ENCODE data around the gene CST3. TPM values are rescaled to one million over a fixed set of nuclear protein-coding genes. Genes with fewer than 3 reads are reported as not detected.

CST3 gene
- total and polyA plus RNA-seq, 2 experiments from 2014 or later = 478 to 784 TPM

GRCh38 chr20:23598481-23598880 is 39.3 kb downstream of the CST3 start:
- Histone ChIP-seq H3K9me3 (ENCODE audit: low read depth) (no peaks in the 10 kb centered on the region), H3K4me3 (no peak overlapping the region), H3K79me2 (ENCODE audit: insufficient read depth) (no peaks in the 10 kb centered on the region), H3K27ac (no peak overlapping the region), H3K9ac (no peak overlapping the region), H3K27me3 (replicated peaks; ENCODE audit: insufficient read depth) (peaks cover 26% of the 10 kb centered on the region), H3K9me2 (ENCODE audit: insufficient read depth) (no peaks in the 10 kb centered on the region), H3K4me1 (ENCODE audit: insufficient read depth) (no peaks in the 10 kb centered on the region), H3F3A (ENCODE audit: insufficient read depth) (no peaks in the 10 kb centered on the region), H3K4me2 (ENCODE audit: unreplicated experiment) (no peak overlapping the region), H2AFZ (no peak overlapping the region), H3K36me3 (ENCODE audit: low read depth) (no peaks in the 10 kb centered on the region), H4K20me1 (ENCODE audit: insufficient read depth) (no peaks in the 10 kb centered on the region)
- DNase-seq = no peak
- in situ Hi-C loops (cut with MboI) = no loop called here
- TF ChIP-seq EZH2phosphoT487 (IDR thresholded peaks at IDR 0.05; ENCODE audit: insufficient read depth, low read depth) (no peak), EZH2 (IDR thresholded peaks at IDR 0.05; ENCODE audit: insufficient read depth, poor library complexity, severe bottlenecking) (no peak)

- DNase-seq = no peak
- Histone ChIP-seq H3K9me3 (ENCODE audit: low read depth) (no peaks in the 10 kb centered on the region), H3K79me2 (ENCODE audit: insufficient read depth) (no peaks in the 10 kb centered on the region), H3K27me3 (replicated peaks; ENCODE audit: insufficient read depth) (peaks cover 19% of the 10 kb centered on the region), H3K9me2 (ENCODE audit: insufficient read depth) (no peaks in the 10 kb centered on the region), H3F3A (ENCODE audit: insufficient read depth) (no peaks in the 10 kb centered on the region), H3K4me2 (ENCODE audit: unreplicated experiment) (no peak overlapping the region), H3K27ac (no peak overlapping the region), H4K20me1 (ENCODE audit: insufficient read depth) (no peaks in the 10 kb centered on the region), H2AFZ (no peak overlapping the region), H3K4me3 (no peak overlapping the region), H3K4me1 (ENCODE audit: insufficient read depth) (no peaks in the 10 kb centered on the region), H3K9ac (no peak overlapping the region), H3K36me3 (ENCODE audit: low read depth) (no peaks in the 10 kb centered on the region)
- TF ChIP-seq EZH2phosphoT487 (IDR thresholded peaks at IDR 0.05; ENCODE audit: insufficient read depth, low read depth) (no peak), EZH2 (IDR thresholded peaks at IDR 0.05; ENCODE audit: insufficient read depth, poor library complexity, severe bottlenecking) (no peak)
- WGBS, 2 experiments (ENCODE audit: low coverage in 1 of 2, low lambda C conversion rate in 2 of 2, missing lambda C conversion rate in 2 of 2) = 23 to 28% methylated on average over 2 of the region's 2 CpGs
- in situ Hi-C loops (cut with MboI) = no loop called here
These were observed 41.0 kb downstream of the CST3 start for GRCh38 chr20:23596579-23597250.

GRCh38 chr20:23595941-23596340 is 41.8 kb downstream of the CST3 start:
- Histone ChIP-seq H3K27ac (no peak overlapping the region), H3K27me3 (replicated peaks; ENCODE audit: insufficient read depth) (peaks cover 18% of the 10 kb centered on the region), H3K9me2 (ENCODE audit: insufficient read depth) (no peaks in the 10 kb centered on the region), H4K20me1 (ENCODE audit: insufficient read depth) (no peaks in the 10 kb centered on the region), H3K9ac (no peak overlapping the region), H3K79me2 (ENCODE audit: insufficient read depth) (no peaks in the 10 kb centered on the region), H3K4me2 (ENCODE audit: unreplicated experiment) (no peak overlapping the region), H3K9me3 (ENCODE audit: low read depth) (no peaks in the 10 kb centered on the region), H3F3A (ENCODE audit: insufficient read depth) (no peaks in the 10 kb centered on the region), H3K4me1 (ENCODE audit: insufficient read depth) (no peaks in the 10 kb centered on the region), H3K4me3 (no peak overlapping the region), H3K36me3 (ENCODE audit: low read depth) (no peaks in the 10 kb centered on the region), H2AFZ (no peak overlapping the region)
- TF ChIP-seq EZH2 (IDR thresholded peaks at IDR 0.05; ENCODE audit: insufficient read depth, poor library complexity, severe bottlenecking) = no peak
- TF ChIP-seq EZH2phosphoT487 (IDR thresholded peaks at IDR 0.05; ENCODE audit: insufficient read depth, low read depth) = no peak
- WGBS, 2 experiments (ENCODE audit: low coverage in 1 of 2, low lambda C conversion rate in 2 of 2, missing lambda C conversion rate in 2 of 2) = 17 to 27% methylated on average over 1 of the region's 1 CpG
- no peak for DNase-seq
- in situ Hi-C loops (cut with MboI) = no loop called here

- Histone ChIP-seq H2AFZ (no peak overlapping the region), H4K20me1 (ENCODE audit: insufficient read depth) (no peaks in the 10 kb centered on the region), H3K9ac (no peak overlapping the region), H3K4me1 (ENCODE audit: insufficient read depth) (no peaks in the 10 kb centered on the region), H3K36me3 (ENCODE audit: low read depth) (no peaks in the 10 kb centered on the region), H3K9me2 (ENCODE audit: insufficient read depth) (no peaks in the 10 kb centered on the region), H3K9me3 (ENCODE audit: low read depth) (no peaks in the 10 kb centered on the region), H3K4me3 (no peak overlapping the region), H3F3A (ENCODE audit: insufficient read depth) (no peaks in the 10 kb centered on the region), H3K4me2 (ENCODE audit: unreplicated experiment) (no peak overlapping the region), H3K79me2 (ENCODE audit: insufficient read depth) (no peaks in the 10 kb centered on the region), H3K27ac (no peak overlapping the region), H3K27me3 (replicated peaks; ENCODE audit: insufficient read depth) (no peaks in the 10 kb centered on the region)
- in situ Hi-C loops (cut with MboI) = no loop called here
- DNase-seq = no peak
- WGBS, 2 experiments (ENCODE audit: low coverage in 1 of 2, low lambda C conversion rate in 2 of 2, missing lambda C conversion rate in 2 of 2) = 47 to 55% methylated on average over 9 to 10 of the region's 10 CpGs
- no peak for TF ChIP-seq EZH2phosphoT487 (IDR thresholded peaks at IDR 0.05; ENCODE audit: insufficient read depth, low read depth)
These were observed 49.0 kb downstream of the CST3 start for GRCh38 chr20:23588434-23589403.

Data from GM23248 (cell line).